Measurements from ENCODE around the gene GRIK2. TPM values are rescaled to one million over a fixed set of nuclear protein-coding genes. Genes with fewer than 3 reads are reported as not detected.

Gene GRIK2
- total and polyA plus RNA-seq, 11 donors, result 0.33 to 7.0 (median 3.9) TPM

DNA sequence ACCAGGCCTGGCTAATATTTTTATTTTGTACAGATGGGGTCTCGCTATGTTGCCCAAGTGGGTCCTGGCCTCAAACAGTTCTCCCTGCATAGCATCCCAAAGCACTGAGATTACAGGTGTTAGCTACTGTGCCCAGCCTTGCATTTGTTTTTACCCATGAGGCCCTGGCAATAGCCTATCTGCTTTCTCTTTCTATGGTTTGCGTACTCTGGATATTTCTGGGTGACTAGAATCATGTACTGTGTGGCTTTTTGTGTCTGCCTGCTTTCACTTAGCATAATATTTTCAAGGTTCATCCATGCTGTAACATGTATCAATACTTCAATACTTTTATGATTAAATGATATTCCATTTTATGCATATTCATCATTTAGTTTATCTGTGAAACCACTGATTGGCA lies 451.7 kb downstream of the GRIK2 start:
- H3K36me3 ChIP-seq, result no peaks in the 10 kb centered on the region
- intact Hi-C loops (cut with DNase I), result no loop called here
- no peak overlapping the region for H3K4me3 ChIP-seq
- no peaks in the 10 kb centered on the region for H3K27me3 ChIP-seq
- 0 to 47% (median 24%) methylated on average over 2 of the region's 2 CpGs for WGBS, 4 donors
- DNase-seq, result no peak
- no peaks in the 10 kb centered on the region for H3K4me1 ChIP-seq
- H3K27ac ChIP-seq, result no peak overlapping the region
- TF ChIP-seq, protein P1, sequence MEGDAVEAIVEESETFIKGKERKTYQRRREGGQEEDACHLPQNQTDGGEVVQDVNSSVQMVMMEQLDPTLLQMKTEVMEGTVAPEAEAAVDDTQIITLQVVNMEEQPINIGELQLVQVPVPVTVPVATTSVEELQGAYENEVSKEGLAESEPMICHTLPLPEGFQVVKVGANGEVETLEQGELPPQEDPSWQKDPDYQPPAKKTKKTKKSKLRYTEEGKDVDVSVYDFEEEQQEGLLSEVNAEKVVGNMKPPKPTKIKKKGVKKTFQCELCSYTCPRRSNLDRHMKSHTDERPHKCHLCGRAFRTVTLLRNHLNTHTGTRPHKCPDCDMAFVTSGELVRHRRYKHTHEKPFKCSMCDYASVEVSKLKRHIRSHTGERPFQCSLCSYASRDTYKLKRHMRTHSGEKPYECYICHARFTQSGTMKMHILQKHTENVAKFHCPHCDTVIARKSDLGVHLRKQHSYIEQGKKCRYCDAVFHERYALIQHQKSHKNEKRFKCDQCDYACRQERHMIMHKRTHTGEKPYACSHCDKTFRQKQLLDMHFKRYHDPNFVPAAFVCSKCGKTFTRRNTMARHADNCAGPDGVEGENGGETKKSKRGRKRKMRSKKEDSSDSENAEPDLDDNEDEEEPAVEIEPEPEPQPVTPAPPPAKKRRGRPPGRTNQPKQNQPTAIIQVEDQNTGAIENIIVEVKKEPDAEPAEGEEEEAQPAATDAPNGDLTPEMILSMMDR (IDR thresholded peaks at IDR 0.05), result no peak
- no peak for ATAC-seq
- H3K9me3 ChIP-seq, result no peaks in the 10 kb centered on the region

DNA sequence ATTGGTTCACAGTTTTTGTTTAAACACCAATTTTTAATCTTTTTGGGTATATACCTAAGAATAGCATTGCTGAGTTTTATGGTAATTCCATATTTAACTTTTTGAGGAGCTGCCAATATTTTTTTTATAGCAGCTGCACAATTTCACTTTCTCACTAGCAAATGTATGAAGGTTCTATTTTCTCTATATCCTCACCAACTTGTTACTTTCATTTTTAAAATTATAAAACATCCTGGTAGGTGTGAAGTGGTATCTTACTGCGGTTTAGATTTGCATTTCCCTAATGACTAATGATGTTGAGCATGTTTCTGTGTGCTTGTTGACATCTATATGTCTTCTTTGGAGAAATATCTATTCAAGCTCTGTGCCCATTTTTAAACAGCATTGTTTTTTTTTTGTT lies 452.1 kb downstream of the GRIK2 start:
- 65 to 83% (median 80%) methylated on average over 1 of the region's 1 CpG for WGBS, 4 donors
- no peak overlapping the region for H3K4me3 ChIP-seq
- no peak for DNase-seq
- no peaks in the 10 kb centered on the region for H3K36me3 ChIP-seq
- no peak for ATAC-seq
- intact Hi-C loops (cut with DNase I), result no loop called here
- TF ChIP-seq, protein P1 (IDR thresholded peaks at IDR 0.05), result no peak
- TF ChIP-seq POLR2A (IDR thresholded peaks at IDR 0.05), result no peak
- no peak overlapping the region for H3K27ac ChIP-seq
- H3K27me3 ChIP-seq, result no peaks in the 10 kb centered on the region
- no peaks in the 10 kb centered on the region for H3K9me3 ChIP-seq
- no peaks in the 10 kb centered on the region for H3K4me1 ChIP-seq

DNA sequence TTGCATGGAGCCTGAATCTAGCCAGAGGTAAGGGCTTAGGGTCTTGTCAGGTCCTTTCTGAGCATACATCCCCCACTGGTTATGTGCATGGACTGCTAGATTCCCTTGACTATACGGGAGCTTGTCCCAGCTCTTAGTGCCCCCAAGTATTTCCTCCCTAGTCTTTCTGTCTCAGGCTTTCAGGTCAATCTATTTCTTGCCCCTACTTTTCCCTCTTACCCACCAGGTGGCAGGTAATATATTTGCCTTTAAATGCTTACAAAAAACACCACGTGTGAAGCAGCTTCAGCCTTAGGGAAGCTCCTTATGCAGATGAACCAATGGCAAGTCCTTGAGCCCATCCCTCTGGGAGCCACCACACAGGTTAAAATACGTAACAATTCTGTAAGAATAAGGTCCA lies 454.2 kb downstream of the GRIK2 start:
- no peak overlapping the region for H3K27ac ChIP-seq
- ATAC-seq (no peak), DNase-seq (no peak)
- 30 to 45% (median 43%) methylated on average over 3 of the region's 3 CpGs for WGBS, 4 donors
- no peaks in the 10 kb centered on the region for H3K4me1 ChIP-seq
- H3K9me3 ChIP-seq, result no peaks in the 10 kb centered on the region
- H3K27me3 ChIP-seq, result no peaks in the 10 kb centered on the region
- intact Hi-C loops (cut with DNase I), result no loop called here
- H3K4me3 ChIP-seq, result no peak overlapping the region
- TF ChIP-seq, protein P1 (IDR thresholded peaks at IDR 0.05), result no peak
- no peak for TF ChIP-seq POLR2A (IDR thresholded peaks at IDR 0.05)
- H3K36me3 ChIP-seq, result no peaks in the 10 kb centered on the region

DNA sequence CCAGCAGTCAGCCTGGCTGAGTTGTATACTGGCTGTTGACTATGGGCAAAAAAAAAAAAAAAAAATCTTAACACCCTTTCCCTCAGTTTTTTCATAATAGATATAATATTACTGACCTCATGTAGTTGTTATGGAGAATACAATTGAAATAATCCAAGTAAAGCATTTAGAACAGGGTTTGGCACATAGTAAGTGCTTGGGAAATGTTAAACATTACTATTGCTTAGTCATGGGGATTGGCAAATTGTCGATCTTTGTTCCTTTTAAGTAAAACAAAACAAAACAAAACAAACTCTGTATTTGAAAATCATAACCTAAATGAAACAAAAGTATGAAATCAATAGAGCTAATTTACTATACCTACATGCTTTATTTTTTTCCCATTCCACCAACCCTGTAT lies 458.4 kb downstream of the GRIK2 start:
- ATAC-seq (no peak), DNase-seq (no peak)
- 78 to 86% (median 79%) methylated on average over 1 of the region's 1 CpG for WGBS, 4 donors
- Histone ChIP-seq H3K27ac (no peak overlapping the region), H3K27me3 (no peaks in the 10 kb centered on the region), H3K36me3 (no peaks in the 10 kb centered on the region), H3K9me3 (no peaks in the 10 kb centered on the region), H3K4me1 (no peaks in the 10 kb centered on the region), H3K4me3 (no peak overlapping the region)
- intact Hi-C loops (cut with DNase I), result no loop called here
- no peak for TF ChIP-seq POLR2A (IDR thresholded peaks at IDR 0.05)
- TF ChIP-seq, protein P1 (IDR thresholded peaks at IDR 0.05), result no peak

All from heart left ventricle (tissue), 16 donors.